Nephron progenitor cell (in vitro differentiated cells): ENCODE measurements around the gene LENG9.

Source experiments
- DNase-seq: peaks from one replicate; pipeline ENCODE4 v3.0.0; 2021
- H3K27ac Mint-ChIP-seq: 2 replicates; pipeline ENCODE4 v1.8.0; 2021; ENCODE audit warnings: mild to moderate bottlenecking, moderate library complexity, mixed read lengths
- H3K27me3 Mint-ChIP-seq: 2 replicates; pipeline ENCODE4 v1.8.0; 2021; ENCODE audit warnings: mild to moderate bottlenecking, low read depth, mixed read lengths; ENCODE audit not compliant: poor library complexity
- H3K36me3 Mint-ChIP-seq: 2 replicates; pipeline ENCODE4 v1.8.0; 2021; ENCODE audit warnings: low read depth, mixed read lengths
- H3K4me1 Mint-ChIP-seq: 2 replicates; pipeline ENCODE4 v1.8.0; 2021; ENCODE audit warnings: mixed read lengths
- H3K4me3 Mint-ChIP-seq: 2 replicates; pipeline ENCODE4 v1.8.0; 2021; ENCODE audit warnings: mild to moderate bottlenecking, moderate library complexity, mixed read lengths
- H3K9me3 Mint-ChIP-seq: 2 replicates; pipeline ENCODE4 v1.8.0; 2021; ENCODE audit warnings: mild to moderate bottlenecking, moderate library complexity, mixed read lengths
- TF ChIP-seq, protein P1 (sequence below): fragments of 200-600 bp; sonication (generic); IDR thresholded peaks from 2 replicates; pipeline ENCODE4 v1.5.0; 2021; ENCODE audit warnings: antibody characterized with exemption

The LENG9 gene

DNA sequence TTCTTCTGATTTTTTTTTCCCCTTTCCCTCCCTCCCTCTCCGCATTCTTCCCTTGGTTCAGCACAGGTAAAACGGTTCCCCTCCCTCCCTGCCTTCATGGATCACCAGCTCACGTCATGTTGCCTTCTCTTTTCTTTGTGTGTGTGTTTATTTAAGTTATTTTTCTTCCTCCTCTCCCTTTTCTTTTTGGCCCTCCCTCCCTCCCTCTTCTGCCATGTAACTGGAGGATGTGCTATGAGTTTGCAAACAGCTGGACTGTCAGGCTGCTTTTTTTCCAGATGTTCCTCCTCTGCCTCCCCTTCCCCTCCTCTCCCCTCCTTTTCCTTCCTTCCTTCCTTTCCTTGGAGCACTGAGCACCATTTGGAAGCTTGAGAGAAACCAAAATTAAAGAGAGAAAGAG is 2.0 kb downstream of the LENG9 start:
- Mint-ChIP-seq H3K4me1 (peaks cover 32% of the 10 kb centered on the region), H3K27ac (peak overlapping the region; percentile 57), H3K4me3 (peak overlapping the region; percentile 61), H3K9me3 (peaks cover 4% of the 10 kb centered on the region), H3K36me3 (peaks cover 25% of the 10 kb centered on the region), H3K27me3 (peaks cover 25% of the 10 kb centered on the region)
- TF ChIP-seq, protein P1, sequence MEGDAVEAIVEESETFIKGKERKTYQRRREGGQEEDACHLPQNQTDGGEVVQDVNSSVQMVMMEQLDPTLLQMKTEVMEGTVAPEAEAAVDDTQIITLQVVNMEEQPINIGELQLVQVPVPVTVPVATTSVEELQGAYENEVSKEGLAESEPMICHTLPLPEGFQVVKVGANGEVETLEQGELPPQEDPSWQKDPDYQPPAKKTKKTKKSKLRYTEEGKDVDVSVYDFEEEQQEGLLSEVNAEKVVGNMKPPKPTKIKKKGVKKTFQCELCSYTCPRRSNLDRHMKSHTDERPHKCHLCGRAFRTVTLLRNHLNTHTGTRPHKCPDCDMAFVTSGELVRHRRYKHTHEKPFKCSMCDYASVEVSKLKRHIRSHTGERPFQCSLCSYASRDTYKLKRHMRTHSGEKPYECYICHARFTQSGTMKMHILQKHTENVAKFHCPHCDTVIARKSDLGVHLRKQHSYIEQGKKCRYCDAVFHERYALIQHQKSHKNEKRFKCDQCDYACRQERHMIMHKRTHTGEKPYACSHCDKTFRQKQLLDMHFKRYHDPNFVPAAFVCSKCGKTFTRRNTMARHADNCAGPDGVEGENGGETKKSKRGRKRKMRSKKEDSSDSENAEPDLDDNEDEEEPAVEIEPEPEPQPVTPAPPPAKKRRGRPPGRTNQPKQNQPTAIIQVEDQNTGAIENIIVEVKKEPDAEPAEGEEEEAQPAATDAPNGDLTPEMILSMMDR, result no peak
- no peak for DNase-seq

DNA sequence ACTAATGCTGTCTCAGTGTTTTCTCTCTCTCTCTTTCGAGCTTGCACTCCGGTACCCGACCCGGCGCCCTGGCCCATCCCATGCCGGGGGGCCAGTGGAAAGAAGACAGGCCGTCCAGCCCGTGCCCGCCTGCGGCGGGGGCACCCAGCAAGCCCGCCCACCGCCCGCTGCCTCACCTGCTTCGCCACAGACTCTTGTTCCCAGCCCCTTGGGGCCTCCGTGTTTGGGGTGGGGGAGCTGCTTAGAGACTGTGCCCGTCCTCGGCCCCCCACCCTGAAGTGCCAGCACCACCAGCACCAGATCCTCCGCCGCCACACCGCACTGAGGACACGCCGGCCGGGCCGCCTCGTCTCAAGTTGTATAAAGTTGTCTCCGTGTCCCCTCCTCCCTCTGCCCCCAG is 2.4 kb downstream of the LENG9 start:
- Mint-ChIP-seq H3K9me3 (peaks cover 4% of the 10 kb centered on the region), H3K4me3 (peak overlapping the region; percentile 61), H3K4me1 (peaks cover 32% of the 10 kb centered on the region), H3K27ac (peak overlapping the region; percentile 91), H3K27me3 (peaks cover 21% of the 10 kb centered on the region), H3K36me3 (peaks cover 25% of the 10 kb centered on the region)
- DNase-seq, result no peak
- TF ChIP-seq, protein P1, result no peak

DNA sequence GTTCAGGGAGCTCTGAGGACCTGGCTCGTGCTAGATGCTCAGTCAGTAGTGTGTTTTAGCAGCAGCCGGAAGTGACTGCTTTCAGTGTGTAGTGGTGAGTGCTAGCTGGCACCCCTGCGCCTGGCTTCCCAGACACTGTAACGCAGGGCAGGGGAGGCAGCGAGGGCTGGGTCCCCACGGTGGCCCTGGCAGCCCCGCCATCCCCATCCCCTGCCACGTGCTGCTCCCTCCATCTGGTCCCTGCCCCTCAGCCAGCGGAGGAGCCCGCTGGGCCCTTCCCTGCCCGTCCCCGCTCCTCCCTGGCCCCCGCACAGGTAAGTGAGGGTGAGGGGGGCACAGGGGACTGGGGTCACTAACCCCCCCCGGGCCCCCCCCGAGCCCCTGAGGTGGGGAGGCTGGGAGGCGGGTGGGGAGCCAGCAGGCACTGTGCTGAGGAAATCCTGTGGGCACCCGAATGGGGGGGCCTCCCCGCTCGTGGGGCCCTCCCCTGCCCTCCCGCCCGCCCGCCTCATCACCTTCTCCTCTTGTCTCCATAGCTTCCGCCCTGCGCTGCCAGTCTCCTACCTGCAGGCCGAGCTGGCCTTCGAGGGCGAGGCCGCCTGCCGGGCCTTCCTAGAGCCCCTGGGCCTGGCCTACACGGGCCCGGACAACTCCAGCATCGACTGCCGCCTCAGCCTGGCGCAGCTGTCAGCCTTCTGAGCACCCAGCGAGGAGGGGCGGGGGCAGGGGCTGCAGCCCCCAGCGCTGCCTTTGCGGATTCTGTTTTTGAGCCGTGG is 3.2 kb downstream of the LENG9 start:
- Mint-ChIP-seq H3K27me3 (peaks cover 13% of the 10 kb centered on the region), H3K4me3 (no peak overlapping the region), H3K4me1 (peaks cover 32% of the 10 kb centered on the region), H3K36me3 (peaks cover 28% of the 10 kb centered on the region), H3K27ac (no peak overlapping the region), H3K9me3 (peaks cover 4% of the 10 kb centered on the region)
- no peak for DNase-seq
- TF ChIP-seq, protein P1, result no peak

DNA sequence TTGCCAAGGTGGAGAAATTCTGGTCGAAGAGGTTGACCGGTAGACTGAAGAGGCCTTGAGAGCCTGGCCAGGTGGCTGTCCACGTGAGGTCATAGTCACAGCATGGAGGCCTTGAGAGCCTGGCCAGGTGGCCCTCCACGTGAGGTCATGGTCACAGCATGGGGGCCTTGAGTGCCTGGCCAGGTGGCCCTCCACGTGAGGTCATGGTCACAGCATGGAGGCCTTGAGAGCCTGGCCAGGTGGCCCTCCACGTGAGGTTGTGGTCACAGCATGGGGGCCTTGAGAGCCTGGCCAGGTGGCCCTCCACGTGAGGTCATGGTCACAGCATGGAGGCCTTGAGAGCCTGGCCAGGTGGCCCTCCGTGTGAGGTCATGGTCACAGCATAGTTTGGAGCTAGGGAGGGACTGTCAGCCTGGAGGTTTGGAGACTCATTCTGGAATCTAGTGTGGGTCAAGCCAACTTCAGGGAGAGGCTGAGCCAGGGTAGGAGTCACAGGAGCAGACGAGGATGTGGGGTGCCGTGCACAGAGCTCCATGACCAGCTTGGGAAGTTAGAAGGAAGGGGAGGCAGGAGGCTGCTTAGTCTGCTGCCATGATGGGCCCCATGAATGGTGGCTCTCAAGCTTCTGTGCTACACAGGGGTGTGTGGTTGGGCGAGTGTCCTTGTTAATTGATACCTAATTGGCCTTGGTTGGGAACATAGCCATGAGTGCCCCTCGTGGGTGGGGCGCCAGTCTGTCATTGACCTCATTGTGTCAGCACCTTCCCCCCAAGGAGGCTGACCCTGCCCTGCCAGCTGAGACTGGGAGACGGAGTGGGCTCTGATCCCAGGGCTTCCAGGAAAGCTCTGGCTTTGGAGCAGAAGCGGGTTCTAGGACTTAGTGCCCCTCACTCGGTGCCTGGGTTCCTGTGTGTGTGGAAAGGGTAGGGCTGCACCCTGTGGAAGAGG is 4.0 kb downstream of the LENG9 start:
- Mint-ChIP-seq H3K9me3 (peaks cover 4% of the 10 kb centered on the region), H3K27me3 (peaks cover 9% of the 10 kb centered on the region), H3K4me1 (peaks cover 28% of the 10 kb centered on the region), H3K36me3 (peaks cover 33% of the 10 kb centered on the region), H3K4me3 (no peak overlapping the region), H3K27ac (no peak overlapping the region)
- no peak for DNase-seq
- TF ChIP-seq, protein P1, result no peak

DNA sequence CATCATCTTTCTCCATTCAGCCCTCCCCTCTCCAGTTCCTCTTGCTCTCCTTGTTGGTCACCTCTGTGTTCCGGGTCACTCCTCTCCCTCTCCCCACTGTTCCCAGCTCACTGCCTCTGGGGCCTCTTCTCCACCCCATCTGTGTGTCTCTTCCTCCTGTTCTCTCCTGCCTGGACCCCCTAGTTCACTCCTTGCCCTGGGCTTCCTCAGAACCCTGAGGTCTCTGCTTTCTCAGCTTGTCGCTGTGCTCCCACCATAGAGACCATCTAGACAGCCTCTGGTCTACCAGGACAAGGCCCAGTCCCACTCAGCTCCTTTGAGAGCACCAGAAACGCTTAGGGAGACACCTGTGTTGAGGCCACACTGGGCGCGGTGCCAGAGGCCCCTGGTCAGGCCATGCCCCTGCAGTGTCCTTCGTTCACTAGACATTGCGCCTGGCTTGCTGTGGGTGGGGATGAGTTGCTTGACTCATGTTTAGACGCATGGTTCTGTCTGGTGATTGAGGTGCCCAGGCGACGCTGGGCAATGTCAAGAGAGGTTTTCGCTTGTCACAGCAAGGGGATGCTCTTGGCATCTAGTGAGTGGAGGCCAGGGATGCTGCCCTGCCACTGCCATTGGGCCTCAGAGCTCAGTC is 4.8 kb downstream of the LENG9 start:
- Mint-ChIP-seq H3K27ac (no peak overlapping the region), H3K36me3 (peaks cover 37% of the 10 kb centered on the region), H3K4me1 (peaks cover 22% of the 10 kb centered on the region), H3K4me3 (no peak overlapping the region), H3K9me3 (no peaks in the 10 kb centered on the region), H3K27me3 (peaks cover 1% of the 10 kb centered on the region)
- DNase-seq, result no peak
- TF ChIP-seq, protein P1, result no peak
